ENCODE results near the gene C2orf69.

The C2orf69 gene

DNA sequence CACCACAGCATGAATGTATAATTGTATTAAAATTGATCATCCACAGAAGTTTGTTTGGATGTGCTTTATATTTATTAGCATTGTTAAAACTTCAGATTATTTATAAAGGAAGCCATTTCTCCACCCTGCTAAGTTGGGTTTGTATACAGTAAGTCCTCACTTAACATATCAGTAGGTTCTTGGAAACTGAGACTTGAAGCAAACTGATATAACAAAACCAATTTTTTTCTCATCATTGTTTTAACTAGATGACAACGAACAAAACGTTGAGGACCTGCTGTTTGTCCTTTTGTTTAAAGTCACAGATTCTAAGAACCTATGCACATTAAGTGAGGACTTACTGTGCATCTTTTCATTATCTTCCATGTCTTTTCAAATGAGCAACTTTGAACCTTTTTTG lies 17.1 kb downstream of the C2orf69 start:
- in situ Hi-C loops (cut with HindIII; ENCODE audit: low sequenced_read_pairs), result no loop called here
- TF ChIP-seq, protein P1, sequence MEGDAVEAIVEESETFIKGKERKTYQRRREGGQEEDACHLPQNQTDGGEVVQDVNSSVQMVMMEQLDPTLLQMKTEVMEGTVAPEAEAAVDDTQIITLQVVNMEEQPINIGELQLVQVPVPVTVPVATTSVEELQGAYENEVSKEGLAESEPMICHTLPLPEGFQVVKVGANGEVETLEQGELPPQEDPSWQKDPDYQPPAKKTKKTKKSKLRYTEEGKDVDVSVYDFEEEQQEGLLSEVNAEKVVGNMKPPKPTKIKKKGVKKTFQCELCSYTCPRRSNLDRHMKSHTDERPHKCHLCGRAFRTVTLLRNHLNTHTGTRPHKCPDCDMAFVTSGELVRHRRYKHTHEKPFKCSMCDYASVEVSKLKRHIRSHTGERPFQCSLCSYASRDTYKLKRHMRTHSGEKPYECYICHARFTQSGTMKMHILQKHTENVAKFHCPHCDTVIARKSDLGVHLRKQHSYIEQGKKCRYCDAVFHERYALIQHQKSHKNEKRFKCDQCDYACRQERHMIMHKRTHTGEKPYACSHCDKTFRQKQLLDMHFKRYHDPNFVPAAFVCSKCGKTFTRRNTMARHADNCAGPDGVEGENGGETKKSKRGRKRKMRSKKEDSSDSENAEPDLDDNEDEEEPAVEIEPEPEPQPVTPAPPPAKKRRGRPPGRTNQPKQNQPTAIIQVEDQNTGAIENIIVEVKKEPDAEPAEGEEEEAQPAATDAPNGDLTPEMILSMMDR (IDR thresholded peaks at IDR 0.05; ENCODE audit: low read depth, low read length, missing control alignments), result no peak
- DNase-seq (ENCODE audit: low read depth), result no peak
- no peak overlapping the region for H3K4me3 ChIP-seq (ENCODE audit: low read depth, low read length)

DNA sequence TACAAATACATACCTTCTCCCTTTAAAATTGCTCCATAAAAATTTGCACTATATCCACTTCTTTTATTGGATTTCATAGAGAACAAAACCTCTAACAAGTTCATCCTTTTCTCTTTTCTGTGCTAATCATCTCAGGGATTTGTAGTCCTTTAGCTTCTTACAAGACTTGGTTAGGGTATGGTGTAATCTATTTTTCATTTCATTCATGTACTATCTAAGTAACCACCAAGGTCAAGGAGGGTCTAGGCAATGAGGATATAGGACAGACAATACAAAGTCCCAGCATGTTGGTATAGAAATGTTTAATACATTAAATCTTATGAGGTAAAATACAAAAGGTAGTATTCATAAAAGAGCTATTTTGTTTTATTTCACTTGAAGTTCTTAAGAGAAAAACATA lies 17.5 kb downstream of the C2orf69 start:
- DNase-seq (ENCODE audit: low read depth), result no peak
- in situ Hi-C loops (cut with HindIII; ENCODE audit: low sequenced_read_pairs), result no loop called here
- no peak overlapping the region for H3K4me3 ChIP-seq (ENCODE audit: low read depth, low read length)
- TF ChIP-seq, protein P1 (IDR thresholded peaks at IDR 0.05; ENCODE audit: low read depth, low read length, missing control alignments), result no peak

DNA sequence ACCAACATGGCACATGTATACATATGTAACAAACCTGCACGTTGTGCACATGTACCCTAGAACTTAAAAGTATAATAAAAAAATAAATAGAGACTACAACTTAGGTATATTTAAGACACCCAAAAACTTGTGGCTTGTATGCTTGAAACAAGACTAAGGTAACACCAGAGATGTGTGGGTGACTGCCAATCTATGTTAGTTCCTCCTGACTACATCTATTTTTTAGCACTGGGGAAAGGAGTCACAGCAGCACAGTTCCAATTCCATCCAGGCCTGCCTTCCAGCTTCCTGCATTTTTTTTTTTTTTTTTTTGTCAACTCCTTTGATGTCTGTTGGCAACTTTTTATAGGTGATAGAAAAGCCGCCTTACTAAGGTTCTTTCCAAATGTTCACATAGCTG lies 18.2 kb downstream of the C2orf69 start:
- TF ChIP-seq, protein P1 (IDR thresholded peaks at IDR 0.05; ENCODE audit: low read depth, low read length, missing control alignments), result no peak

DNA sequence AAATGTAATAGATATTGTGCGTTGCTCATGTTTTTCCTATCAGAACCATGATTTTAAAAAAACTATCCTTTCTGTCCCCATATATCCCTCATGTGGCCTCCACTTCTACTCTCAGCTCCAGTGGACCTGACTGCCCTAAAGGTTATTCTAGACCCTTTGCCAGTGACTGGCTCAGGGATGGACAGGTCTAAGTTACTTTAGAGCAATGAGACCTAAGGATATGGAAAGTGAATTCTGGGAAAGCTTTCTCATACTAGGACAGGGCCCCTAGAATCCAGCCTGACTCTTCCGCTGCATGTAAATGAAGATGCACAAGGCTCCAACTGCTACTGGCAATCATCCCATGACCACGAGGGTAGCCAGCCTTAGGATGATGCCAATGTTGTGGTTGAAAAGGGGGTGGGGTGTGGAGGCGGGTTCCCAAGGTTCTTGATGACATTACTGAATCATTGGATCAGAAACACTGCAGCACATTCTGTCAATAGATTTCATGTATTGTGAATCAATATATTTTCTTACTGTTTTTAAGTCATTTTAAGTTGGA lies 21.3 kb downstream of the C2orf69 start:
- in situ Hi-C loops (cut with HindIII; ENCODE audit: low sequenced_read_pairs), result no loop called here
- H3K4me3 ChIP-seq (ENCODE audit: low read depth, low read length), result no peak overlapping the region
- peak; percentile 38 for DNase-seq (ENCODE audit: low read depth)

More for the DNA sequence above, 18.2 kb downstream of the C2orf69 start:
- H3K4me3 ChIP-seq (ENCODE audit: low read depth, low read length), result no peak overlapping the region
- no peak for DNase-seq (ENCODE audit: low read depth)
- in situ Hi-C loops (cut with HindIII; ENCODE audit: low sequenced_read_pairs), result no loop called here

DNA sequence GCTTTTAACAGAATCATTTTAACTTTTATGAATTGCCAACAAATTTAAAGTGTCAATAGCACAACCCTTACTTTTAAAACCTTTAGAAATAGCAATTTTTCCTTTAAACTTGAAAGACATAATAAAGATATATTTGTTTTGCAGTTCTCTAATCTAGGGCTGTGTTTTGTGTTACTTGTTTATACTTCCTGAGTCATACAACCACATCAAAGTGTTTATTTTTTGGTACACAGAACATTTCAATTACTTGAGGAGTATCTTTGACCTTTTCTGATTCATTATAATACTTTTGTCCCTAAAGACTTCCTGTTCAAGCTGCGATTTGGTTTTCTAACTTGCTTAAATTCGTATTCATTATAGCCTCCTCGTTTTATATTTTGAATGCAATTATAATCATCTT lies 22.4 kb downstream of the C2orf69 start:
- in situ Hi-C loops (cut with HindIII; ENCODE audit: low sequenced_read_pairs), result no loop called here
- DNase-seq (ENCODE audit: low read depth), result no peak
- TF ChIP-seq, protein P1 (IDR thresholded peaks at IDR 0.05; ENCODE audit: low read depth, low read length, missing control alignments), result no peak
- no peak overlapping the region for H3K4me3 ChIP-seq (ENCODE audit: low read depth, low read length)

More for the DNA sequence above, 21.3 kb downstream of the C2orf69 start:
- TF ChIP-seq, protein P1 (IDR thresholded peaks at IDR 0.05; ENCODE audit: low read depth, low read length, missing control alignments), result no peak

DNA sequence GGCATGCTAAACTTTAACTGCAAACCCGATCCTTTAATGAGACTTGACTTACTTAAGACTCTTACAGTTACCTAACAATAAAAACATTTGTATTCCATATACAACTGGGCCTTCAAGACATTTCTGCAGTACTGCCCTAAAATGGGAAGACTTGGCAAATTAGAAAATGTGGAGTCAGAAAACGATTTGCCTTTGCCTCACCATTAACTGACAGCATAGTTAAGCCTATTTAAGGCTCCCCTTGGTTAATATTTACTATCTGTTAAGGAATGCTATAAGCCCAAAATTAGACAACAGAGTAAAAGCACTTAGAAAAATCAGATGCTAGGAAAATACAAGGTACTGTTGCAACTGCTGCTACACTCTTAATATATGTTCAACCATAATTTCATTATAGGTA lies 25.5 kb downstream of the C2orf69 start:
- no peak for DNase-seq (ENCODE audit: low read depth)
- TF ChIP-seq, protein P1 (IDR thresholded peaks at IDR 0.05; ENCODE audit: low read depth, low read length, missing control alignments), result no peak
- in situ Hi-C loops (cut with HindIII; ENCODE audit: low sequenced_read_pairs), result no loop called here
- H3K4me3 ChIP-seq (ENCODE audit: low read depth, low read length), result no peak overlapping the region

Data from astrocyte of the cerebellum (primary cell).